Measurements from ENCODE around the gene MOCS1. TPM values are rescaled to one million over a fixed set of nuclear protein-coding genes. Genes with fewer than 3 reads are reported as not detected.

Gene MOCS1
- total and polyA plus RNA-seq, 4 donors, result 6.7 to 36.2 (median 29.2) TPM

DNA sequence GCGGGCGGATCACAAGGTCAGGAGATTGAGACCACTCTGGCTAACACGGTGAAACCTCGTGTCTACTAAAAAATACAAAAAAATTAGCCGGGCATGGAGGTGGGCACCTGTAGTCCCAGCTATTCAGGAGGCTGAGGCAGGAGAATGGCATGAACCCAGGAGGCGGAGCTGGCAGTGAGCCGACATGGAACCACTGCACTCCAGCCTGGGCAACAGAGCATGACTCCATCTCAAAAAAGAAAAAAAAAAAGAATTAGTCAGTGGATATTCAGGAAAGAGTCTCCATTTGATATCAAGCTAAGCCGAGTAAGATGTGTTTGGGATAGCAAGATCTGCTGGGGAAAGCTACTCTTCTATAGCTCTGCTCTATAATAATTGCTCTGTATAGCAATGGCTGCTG, 41.0 kb downstream of the MOCS1 start:
- Histone ChIP-seq H3K9me3 (ENCODE audit: control insufficient read depth in 4 of 4, low read length in 3 of 4) (no peaks in the 10 kb centered on the region), H3K27ac (ENCODE audit: low read depth in 1 of 2, low read length in 2 of 2) (no peak overlapping the region), H3K4me1 (ENCODE audit: control insufficient read depth in 4 of 4, insufficient read depth in 4 of 4, low read length in 3 of 4) (no peaks in the 10 kb centered on the region), H3K4me3 (ENCODE audit: low read depth in 1 of 3, low read length in 3 of 3) (no peak overlapping the region), H3K36me3 (ENCODE audit: control insufficient read depth in 4 of 4, insufficient read depth in 3 of 4, low read depth in 1 of 4, low read length in 3 of 4) (no peaks in the 10 kb centered on the region), H3K27me3 (ENCODE audit: control insufficient read depth in 4 of 4, insufficient read depth in 4 of 4, low read length in 3 of 4) (no peaks in the 10 kb centered on the region), H3K9ac (ENCODE audit: low read depth in 1 of 2, low read length in 2 of 2) (no peak overlapping the region)
- TF ChIP-seq YY1 (IDR thresholded peaks at IDR 0.05) (no peak), FOXA2 (IDR thresholded peaks at IDR 0.05) (no peak), NR2F2 (IDR thresholded peaks at IDR 0.05) (no peak), RAD21 (IDR thresholded peaks at IDR 0.05) (no peak), SP1 (IDR thresholded peaks at IDR 0.05) (no peak), GABPA (IDR thresholded peaks at IDR 0.05 in 1 of 2, conservative IDR thresholded peaks at IDR 0.05 in 1 of 2) (no peak), TAF1 (conservative IDR thresholded peaks at IDR 0.05) (no peak), HNF4G (IDR thresholded peaks at IDR 0.05) (no peak)
- TF ChIP-seq, protein P1, sequence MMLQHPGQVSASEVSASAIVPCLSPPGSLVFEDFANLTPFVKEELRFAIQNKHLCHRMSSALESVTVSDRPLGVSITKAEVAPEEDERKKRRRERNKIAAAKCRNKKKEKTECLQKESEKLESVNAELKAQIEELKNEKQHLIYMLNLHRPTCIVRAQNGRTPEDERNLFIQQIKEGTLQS (IDR thresholded peaks at IDR 0.05), result no peak
- TF ChIP-seq, protein P2, sequence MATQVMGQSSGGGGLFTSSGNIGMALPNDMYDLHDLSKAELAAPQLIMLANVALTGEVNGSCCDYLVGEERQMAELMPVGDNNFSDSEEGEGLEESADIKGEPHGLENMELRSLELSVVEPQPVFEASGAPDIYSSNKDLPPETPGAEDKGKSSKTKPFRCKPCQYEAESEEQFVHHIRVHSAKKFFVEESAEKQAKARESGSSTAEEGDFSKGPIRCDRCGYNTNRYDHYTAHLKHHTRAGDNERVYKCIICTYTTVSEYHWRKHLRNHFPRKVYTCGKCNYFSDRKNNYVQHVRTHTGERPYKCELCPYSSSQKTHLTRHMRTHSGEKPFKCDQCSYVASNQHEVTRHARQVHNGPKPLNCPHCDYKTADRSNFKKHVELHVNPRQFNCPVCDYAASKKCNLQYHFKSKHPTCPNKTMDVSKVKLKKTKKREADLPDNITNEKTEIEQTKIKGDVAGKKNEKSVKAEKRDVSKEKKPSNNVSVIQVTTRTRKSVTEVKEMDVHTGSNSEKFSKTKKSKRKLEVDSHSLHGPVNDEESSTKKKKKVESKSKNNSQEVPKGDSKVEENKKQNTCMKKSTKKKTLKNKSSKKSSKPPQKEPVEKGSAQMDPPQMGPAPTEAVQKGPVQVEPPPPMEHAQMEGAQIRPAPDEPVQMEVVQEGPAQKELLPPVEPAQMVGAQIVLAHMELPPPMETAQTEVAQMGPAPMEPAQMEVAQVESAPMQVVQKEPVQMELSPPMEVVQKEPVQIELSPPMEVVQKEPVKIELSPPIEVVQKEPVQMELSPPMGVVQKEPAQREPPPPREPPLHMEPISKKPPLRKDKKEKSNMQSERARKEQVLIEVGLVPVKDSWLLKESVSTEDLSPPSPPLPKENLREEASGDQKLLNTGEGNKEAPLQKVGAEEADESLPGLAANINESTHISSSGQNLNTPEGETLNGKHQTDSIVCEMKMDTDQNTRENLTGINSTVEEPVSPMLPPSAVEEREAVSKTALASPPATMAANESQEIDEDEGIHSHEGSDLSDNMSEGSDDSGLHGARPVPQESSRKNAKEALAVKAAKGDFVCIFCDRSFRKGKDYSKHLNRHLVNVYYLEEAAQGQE (IDR thresholded peaks at IDR 0.05), result no peak
- DNase-seq (ENCODE audit: low spot score), result no peak
- WGBS, result 81% methylated on average over 8 of the region's 8 CpGs

DNA sequence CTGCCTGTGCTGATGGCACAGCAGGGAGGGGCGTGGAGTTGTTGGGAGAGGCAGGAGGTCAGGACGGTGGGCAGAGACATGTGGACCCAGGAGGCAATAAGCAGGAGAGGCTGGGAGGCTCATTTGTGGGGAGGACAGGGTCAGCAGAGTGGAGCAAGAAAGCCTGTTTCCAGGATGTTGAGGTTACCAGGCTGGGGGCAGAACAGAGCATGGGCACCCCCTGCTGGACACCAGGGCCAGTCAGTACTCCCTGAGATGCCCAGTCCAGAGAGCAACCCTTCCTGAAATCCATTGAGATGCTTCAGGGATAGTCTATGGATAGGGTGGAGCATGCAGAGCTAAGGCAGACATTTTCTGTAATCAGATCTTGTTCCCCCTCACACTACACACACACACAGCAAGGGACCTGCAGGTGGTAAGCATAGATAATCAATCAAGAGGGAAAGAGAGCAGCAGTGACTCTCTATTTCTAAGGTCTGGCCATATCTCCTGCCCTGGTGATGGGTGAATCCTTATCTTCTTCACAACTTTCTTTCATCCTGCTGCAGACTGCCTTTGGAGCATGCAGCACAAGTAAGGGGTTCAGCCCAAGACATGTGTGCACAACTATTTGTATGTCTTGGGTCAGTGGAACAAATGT, 41.7 kb downstream of the MOCS1 start:
- Histone ChIP-seq H3K27me3 (ENCODE audit: control insufficient read depth in 4 of 4, insufficient read depth in 4 of 4, low read length in 3 of 4) (no peaks in the 10 kb centered on the region), H3K27ac (ENCODE audit: low read depth in 1 of 2, low read length in 2 of 2) (no peak overlapping the region), H3K4me1 (ENCODE audit: control insufficient read depth in 4 of 4, insufficient read depth in 4 of 4, low read length in 3 of 4) (no peaks in the 10 kb centered on the region), H3K9ac (ENCODE audit: low read depth in 1 of 2, low read length in 2 of 2) (no peak overlapping the region), H3K4me3 (ENCODE audit: low read depth in 1 of 3, low read length in 3 of 3) (no peak overlapping the region), H3K9me3 (ENCODE audit: control insufficient read depth in 4 of 4, low read length in 3 of 4) (no peaks in the 10 kb centered on the region), H3K36me3 (ENCODE audit: control insufficient read depth in 4 of 4, insufficient read depth in 3 of 4, low read depth in 1 of 4, low read length in 3 of 4) (no peaks in the 10 kb centered on the region)
- TF ChIP-seq SP1 (IDR thresholded peaks at IDR 0.05) (no peak), HNF4A (conservative IDR thresholded peaks at IDR 0.05) (peak in 1 of 2 donors; percentile 28), RAD21 (IDR thresholded peaks at IDR 0.05) (peak; percentile 88 to 94), FOXA1 (IDR thresholded peaks at IDR 0.05) (no peak)
- TF ChIP-seq, protein P3, sequence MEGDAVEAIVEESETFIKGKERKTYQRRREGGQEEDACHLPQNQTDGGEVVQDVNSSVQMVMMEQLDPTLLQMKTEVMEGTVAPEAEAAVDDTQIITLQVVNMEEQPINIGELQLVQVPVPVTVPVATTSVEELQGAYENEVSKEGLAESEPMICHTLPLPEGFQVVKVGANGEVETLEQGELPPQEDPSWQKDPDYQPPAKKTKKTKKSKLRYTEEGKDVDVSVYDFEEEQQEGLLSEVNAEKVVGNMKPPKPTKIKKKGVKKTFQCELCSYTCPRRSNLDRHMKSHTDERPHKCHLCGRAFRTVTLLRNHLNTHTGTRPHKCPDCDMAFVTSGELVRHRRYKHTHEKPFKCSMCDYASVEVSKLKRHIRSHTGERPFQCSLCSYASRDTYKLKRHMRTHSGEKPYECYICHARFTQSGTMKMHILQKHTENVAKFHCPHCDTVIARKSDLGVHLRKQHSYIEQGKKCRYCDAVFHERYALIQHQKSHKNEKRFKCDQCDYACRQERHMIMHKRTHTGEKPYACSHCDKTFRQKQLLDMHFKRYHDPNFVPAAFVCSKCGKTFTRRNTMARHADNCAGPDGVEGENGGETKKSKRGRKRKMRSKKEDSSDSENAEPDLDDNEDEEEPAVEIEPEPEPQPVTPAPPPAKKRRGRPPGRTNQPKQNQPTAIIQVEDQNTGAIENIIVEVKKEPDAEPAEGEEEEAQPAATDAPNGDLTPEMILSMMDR (IDR thresholded peaks at IDR 0.05; ENCODE audit: low read depth, low read length, missing input control), result peak; percentile 67
- TF ChIP-seq, protein P2 (IDR thresholded peaks at IDR 0.05), result no peak
- 71% methylated on average over 2 of the region's 2 CpGs for WGBS
- peak; percentile 60 for DNase-seq (ENCODE audit: low spot score)

Data from liver (tissue), 9 donors.